Mesendoderm (in vitro differentiated cells): ENCODE results near the gene TARS2.
A peak's percentile ranks its signal among the peaks of the same experiment; 100 is the strongest.

Experiments
- DNase-seq: peaks from one replicate; pipeline ENCODE4 v3.0.0; 2013
- H2AK5ac ChIP-seq: 2 replicates; pipeline ENCODE4 v1.6.1; 2013; ENCODE audit warnings: low read length, inconsistent platforms
- H2BK120ac ChIP-seq: 2 replicates; pipeline ENCODE4 v1.6.1; 2013; ENCODE audit warnings: low read depth, mild to moderate bottlenecking, low read length, moderate library complexity, mixed read lengths
- H2BK15ac ChIP-seq: replicated peaks from 2 replicates; pipeline ENCODE4 v1.6.1; 2013; ENCODE audit warnings: low read depth, mild to moderate bottlenecking, moderate library complexity
- H2BK5ac ChIP-seq: 2 replicates; pipeline ENCODE4 v1.6.1; 2013; ENCODE audit warnings: low read length, inconsistent platforms
- H3K18ac ChIP-seq: 2 replicates; pipeline ENCODE4 v1.6.1; 2013; ENCODE audit warnings: mild to moderate bottlenecking, low read length, mixed read lengths
- H3K23ac ChIP-seq: one replicate; pipeline ENCODE4 v1.6.1; 2013; ENCODE audit warnings: low read length
- H3K27ac ChIP-seq: 2 replicates; pipeline ENCODE4 v1.5.1; 2013; ENCODE audit warnings: low read depth, mild to moderate bottlenecking, inconsistent platforms, low read length, moderate library complexity
- H3K27me3 ChIP-seq: 2 replicates; pipeline ENCODE4 v1.6.1; 2013; ENCODE audit warnings: low read length, control low read depth, mild to moderate bottlenecking, inconsistent platforms; ENCODE audit not compliant: insufficient read depth, poor library complexity
- H3K36me3 ChIP-seq: 2 replicates; pipeline ENCODE4 v1.6.1; 2013; ENCODE audit warnings: low read length, inconsistent platforms; ENCODE audit not compliant: control insufficient read depth, insufficient read depth
- H3K4ac ChIP-seq: one replicate; pipeline ENCODE4 v1.6.1; 2013; ENCODE audit warnings: low read depth, mild to moderate bottlenecking, low read length, moderate library complexity
- H3K4me1 ChIP-seq: 2 replicates; pipeline ENCODE4 v1.6.1; 2013; ENCODE audit warnings: low read depth, low read length, inconsistent platforms; ENCODE audit not compliant: control insufficient read depth
- H3K4me2 ChIP-seq: 2 replicates; pipeline ENCODE4 v1.6.1; 2013; ENCODE audit warnings: low read length
- H3K4me3 ChIP-seq: 2 replicates; pipeline ENCODE4 v1.5.1; 2013; ENCODE audit warnings: mild to moderate bottlenecking, low read length
- H3K56ac ChIP-seq: one replicate; pipeline ENCODE4 v1.6.1; 2013; ENCODE audit warnings: low read length
- H3K79me1 ChIP-seq: 2 replicates; pipeline ENCODE4 v1.6.1; 2013; ENCODE audit warnings: low read length, inconsistent platforms
- H3K79me2 ChIP-seq: 2 replicates; pipeline ENCODE4 v1.6.1; 2013; ENCODE audit warnings: mild to moderate bottlenecking, low read length; ENCODE audit not compliant: control insufficient read depth, insufficient read depth
- H3K9ac ChIP-seq: 2 replicates; pipeline ENCODE4 v1.6.1; 2013; ENCODE audit warnings: low read length, inconsistent platforms
- H4K5ac ChIP-seq: one replicate; pipeline ENCODE4 v1.6.1; 2013; ENCODE audit warnings: low read length
- H4K8ac ChIP-seq: one replicate; pipeline ENCODE4 v1.6.1; 2013; ENCODE audit warnings: low read depth, mild to moderate bottlenecking, control low read depth, low read length, moderate library complexity
- WGBS: extraction: QIAGEN DNeasy Blood & Tissue Kit; methylation state at CpG from one replicate; pipeline ENCODE4 v1.1.7; 2013; ENCODE audit warnings: low lambda C conversion rate, missing lambda C conversion rate; ENCODE audit not compliant: insufficient coverage; ENCODE audit errors: extremely low coverage; 5-methylcytosine and 5-hydroxymethylcytosine counted together

The TARS2 gene

GRCh38 chr1:150466964-150467363, 20.3 kb upstream of the TARS2 start:
- H3K4ac ChIP-seq = no peak overlapping the region
- H4K5ac ChIP-seq = no peak overlapping the region
- no peaks in the 10 kb centered on the region for H3K79me2 ChIP-seq
- H3K56ac ChIP-seq = no peak overlapping the region
- no peak overlapping the region for H3K9ac ChIP-seq
- H3K27ac ChIP-seq = no peak overlapping the region
- H3K36me3 ChIP-seq = peaks cover 12% of the 10 kb centered on the region
- no peak for DNase-seq
- H3K4me1 ChIP-seq = no peaks in the 10 kb centered on the region
- H2AK5ac ChIP-seq = no peak overlapping the region
- H3K23ac ChIP-seq = no peak overlapping the region
- H2BK5ac ChIP-seq = no peak overlapping the region
- H3K79me1 ChIP-seq = no peaks in the 10 kb centered on the region
- H3K18ac ChIP-seq = no peak overlapping the region
- H3K4me3 ChIP-seq = no peak overlapping the region
- H2BK15ac ChIP-seq = no peak overlapping the region
- H2BK120ac ChIP-seq = no peak overlapping the region
- H3K4me2 ChIP-seq = no peak overlapping the region
- H3K27me3 ChIP-seq = no peaks in the 10 kb centered on the region
- no peak overlapping the region for H4K8ac ChIP-seq

- Histone ChIP-seq H3K4me1 (no peaks in the 10 kb centered on the region), H3K9ac (no peak overlapping the region), H3K4me2 (no peak overlapping the region), H3K79me2 (no peaks in the 10 kb centered on the region), H3K23ac (no peak overlapping the region), H2BK15ac (no peak overlapping the region), H3K4ac (no peak overlapping the region), H3K27me3 (no peaks in the 10 kb centered on the region), H3K27ac (no peak overlapping the region), H2AK5ac (no peak overlapping the region), H3K18ac (no peak overlapping the region), H2BK120ac (no peak overlapping the region), H2BK5ac (no peak overlapping the region), H4K8ac (no peak overlapping the region), H3K79me1 (no peaks in the 10 kb centered on the region), H3K4me3 (no peak overlapping the region), H3K36me3 (peaks cover 12% of the 10 kb centered on the region), H3K56ac (no peak overlapping the region), H4K5ac (no peak overlapping the region)
- WGBS = no CpG with 5 or more reads among the region's 1 CpG
- no peak for DNase-seq
Measured at GRCh38 chr1:150469291-150469690, 17.9 kb upstream of the TARS2 start.

DNA sequence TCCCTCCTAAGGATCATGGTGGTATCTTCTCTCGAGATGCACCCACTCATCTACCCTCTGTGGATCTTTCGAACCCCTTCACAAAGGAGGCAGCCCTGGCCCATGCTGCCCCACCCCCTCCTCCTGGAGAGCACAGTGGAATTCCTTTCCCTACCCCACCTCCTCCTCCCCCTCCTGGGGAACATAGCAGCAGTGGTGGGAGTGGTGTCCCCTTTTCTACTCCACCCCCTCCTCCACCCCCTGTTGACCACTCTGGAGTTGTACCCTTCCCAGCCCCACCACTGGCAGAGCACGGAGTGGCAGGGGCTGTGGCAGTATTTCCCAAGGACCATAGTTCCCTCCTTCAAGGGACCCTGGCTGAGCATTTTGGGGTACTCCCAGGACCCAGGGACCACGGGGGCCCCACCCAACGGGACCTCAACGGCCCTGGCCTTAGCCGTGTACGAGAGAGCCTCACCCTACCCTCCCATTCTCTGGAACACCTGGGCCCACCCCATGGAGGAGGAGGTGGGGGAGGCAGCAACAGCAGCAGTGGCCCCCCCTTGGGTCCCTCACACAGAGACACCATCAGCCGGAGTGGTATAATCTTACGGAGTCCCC, 14.5 kb upstream of the TARS2 start:
- DNase-seq = peak; percentile 42
- Histone ChIP-seq H3K9ac (no peak overlapping the region), H3K4me3 (no peak overlapping the region), H3K4ac (no peak overlapping the region), H3K4me1 (no peaks in the 10 kb centered on the region), H4K8ac (no peak overlapping the region), H3K79me1 (no peaks in the 10 kb centered on the region), H2AK5ac (no peak overlapping the region), H3K23ac (no peak overlapping the region), H3K79me2 (no peaks in the 10 kb centered on the region), H2BK15ac (no peak overlapping the region), H2BK120ac (no peak overlapping the region), H3K27me3 (no peaks in the 10 kb centered on the region), H3K36me3 (peaks cover 12% of the 10 kb centered on the region), H3K18ac (no peak overlapping the region), H3K4me2 (no peak overlapping the region), H4K5ac (no peak overlapping the region), H3K56ac (no peak overlapping the region), H3K27ac (no peak overlapping the region), H2BK5ac (no peak overlapping the region)
- no CpG with 5 or more reads among the region's 10 CpGs for WGBS

- Histone ChIP-seq H3K27me3 (no peaks in the 10 kb centered on the region), H3K9ac (no peak overlapping the region), H3K4me3 (no peak overlapping the region), H2BK120ac (no peak overlapping the region), H3K79me1 (no peaks in the 10 kb centered on the region), H3K79me2 (no peaks in the 10 kb centered on the region), H2AK5ac (no peak overlapping the region), H3K4ac (no peak overlapping the region), H3K4me2 (no peak overlapping the region), H3K56ac (no peak overlapping the region), H2BK5ac (no peak overlapping the region), H3K18ac (no peak overlapping the region), H3K36me3 (peaks cover 12% of the 10 kb centered on the region), H2BK15ac (no peak overlapping the region), H3K27ac (no peak overlapping the region), H3K4me1 (no peaks in the 10 kb centered on the region), H4K5ac (no peak overlapping the region), H3K23ac (no peak overlapping the region), H4K8ac (no peak overlapping the region)
- DNase-seq = no peak
- WGBS = no CpG with 5 or more reads among the region's 4 CpGs
Measured at GRCh38 chr1:150473659-150474058, 13.6 kb upstream of the TARS2 start.

DNA sequence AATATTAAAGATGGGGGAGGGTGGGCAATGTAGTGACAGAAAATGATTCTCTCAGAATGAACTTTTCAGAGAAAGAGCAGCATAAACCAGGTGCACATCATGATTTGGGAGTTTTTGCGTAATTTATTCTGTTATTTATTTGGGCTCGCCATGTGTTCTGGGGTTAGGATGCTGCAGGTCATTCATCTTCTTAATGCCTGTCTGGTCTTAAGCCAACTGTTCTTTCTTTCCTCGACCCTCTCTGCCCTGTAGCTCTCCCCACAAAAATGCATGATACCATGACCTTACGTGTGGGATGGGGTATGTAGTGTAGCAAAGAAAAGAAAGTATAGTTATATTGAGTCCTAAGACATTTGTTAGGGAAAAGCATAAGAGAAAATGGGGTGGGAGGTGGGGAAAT, 12.3 kb upstream of the TARS2 start:
- H3K79me2 ChIP-seq = no peaks in the 10 kb centered on the region
- WGBS = no CpG with 5 or more reads among the region's 4 CpGs
- H3K36me3 ChIP-seq = peaks cover 12% of the 10 kb centered on the region
- H2AK5ac ChIP-seq = no peak overlapping the region
- no peak overlapping the region for H3K4me2 ChIP-seq
- H3K27ac ChIP-seq = no peak overlapping the region
- no peak overlapping the region for H2BK120ac ChIP-seq
- H3K9ac ChIP-seq = no peak overlapping the region
- no peak for DNase-seq
- H3K4me3 ChIP-seq = no peak overlapping the region
- no peak overlapping the region for H3K4ac ChIP-seq
- H3K23ac ChIP-seq = no peak overlapping the region
- H2BK15ac ChIP-seq = no peak overlapping the region
- no peak overlapping the region for H3K18ac ChIP-seq
- H4K8ac ChIP-seq = no peak overlapping the region
- no peaks in the 10 kb centered on the region for H3K4me1 ChIP-seq
- H2BK5ac ChIP-seq = no peak overlapping the region
- no peaks in the 10 kb centered on the region for H3K27me3 ChIP-seq
- H3K56ac ChIP-seq = no peak overlapping the region
- no peak overlapping the region for H4K5ac ChIP-seq
- no peaks in the 10 kb centered on the region for H3K79me1 ChIP-seq

GRCh38 chr1:150476754-150477153, 10.5 kb upstream of the TARS2 start:
- no peak overlapping the region for H2AK5ac ChIP-seq
- no peak overlapping the region for H2BK5ac ChIP-seq
- H3K79me1 ChIP-seq = no peaks in the 10 kb centered on the region
- no CpG with 5 or more reads among the region's 3 CpGs for WGBS
- no peaks in the 10 kb centered on the region for H3K4me1 ChIP-seq
- H3K27me3 ChIP-seq = no peaks in the 10 kb centered on the region
- DNase-seq = no peak
- H3K9ac ChIP-seq = no peak overlapping the region
- no peak overlapping the region for H3K4me2 ChIP-seq
- H4K5ac ChIP-seq = no peak overlapping the region
- H3K56ac ChIP-seq = no peak overlapping the region
- H3K23ac ChIP-seq = no peak overlapping the region
- no peak overlapping the region for H4K8ac ChIP-seq
- no peaks in the 10 kb centered on the region for H3K79me2 ChIP-seq
- no peaks in the 10 kb centered on the region for H3K36me3 ChIP-seq
- no peak overlapping the region for H3K4ac ChIP-seq
- no peak overlapping the region for H2BK120ac ChIP-seq
- no peak overlapping the region for H2BK15ac ChIP-seq
- no peak overlapping the region for H3K27ac ChIP-seq
- H3K4me3 ChIP-seq = no peak overlapping the region
- no peak overlapping the region for H3K18ac ChIP-seq
